HepG2 (cell line): Measurements from ENCODE around the gene ANKRD35. TPM values are rescaled to one million over a fixed set of nuclear protein-coding genes. Genes with fewer than 3 reads are reported as not detected.
A peak's percentile ranks its signal among the peaks of the same experiment; 100 is the strongest.

Experiments
- ATF1 ChIP-seq: IDR thresholded peaks from 2 replicates; pipeline ENCODE4 v1.6.1; 2016; ENCODE audit warnings: mild to moderate bottlenecking, control low read depth
- BORCS8-MEF2B ChIP-seq: sonication (generic); formaldehyde crosslinking; IDR thresholded peaks from 2 replicates; pipeline ENCODE4 v1.8.0; 2022; ENCODE audit warnings: mild to moderate bottlenecking, missing genetic modification reagents
- ELF3 ChIP-seq: IDR thresholded peaks from 2 replicates; pipeline ENCODE4 v1.6.1; 2016; ENCODE audit warnings: missing genetic modification reagents, missing compliant biosample characterization
- HDAC1 ChIP-seq: sonication (generic); formaldehyde crosslinking; IDR thresholded peaks from 2 replicates; pipeline ENCODE4 v1.5.1; 2020; ENCODE audit warnings: mild to moderate bottlenecking, missing genetic modification reagents
- PITX1 ChIP-seq: sonication (generic); formaldehyde crosslinking; IDR thresholded peaks from 2 replicates; pipeline ENCODE4 v1.5.1; 2020; ENCODE audit warnings: mild to moderate bottlenecking, missing genetic modification reagents
- POLR2G ChIP-seq: fragments of 200-400 bp; formaldehyde crosslinking; IDR thresholded peaks from 2 replicates; pipeline ENCODE4 v1.6.1; 2018; ENCODE audit warnings: mild to moderate bottlenecking, low read depth, low read length, moderate library complexity
- SAFB2 ChIP-seq: sonication (generic); formaldehyde crosslinking; IDR thresholded peaks from 2 replicates; pipeline ENCODE4 v1.5.1; 2020; ENCODE audit warnings: missing genetic modification reagents, low read depth, mild to moderate bottlenecking, borderline replicate concordance
- SNAPC2 ChIP-seq: sonication (generic); formaldehyde crosslinking; IDR thresholded peaks from 2 replicates; pipeline ENCODE4 v1.8.1; 2022; ENCODE audit warnings: mild to moderate bottlenecking, missing genetic modification reagents
- ZNF746 ChIP-seq: sonication (generic); formaldehyde crosslinking; IDR thresholded peaks from 2 replicates; pipeline ENCODE4 v1.8.0; 2022; ENCODE audit warnings: mild to moderate bottlenecking, missing genetic modification reagents
- polyA plus RNA-seq, 8 experiments: library from polyadenylated mRNA; depleted of rRNA in 3 of 8; stranded (reverse) in 7 of 8; unstranded in 1 of 8; fragments of >200 nt; fragmentation: Illumina TruSeq in 4 of 8; extraction: Trizol in 4 of 8; gene quantifications; 2 replicates each; pipeline versions ENCODE4 v1.2.1 to v1.2.3, GENCODE V29; 2011 to 2016; ENCODE audit warnings: low read depth in 4 of 8, missing spikeins in 1 of 8, mixed read lengths in 1 of 8; ENCODE audit not compliant: insufficient read depth in 1 of 8
- total RNA-seq, 5 experiments: library from RNA; depleted of rRNA; stranded (reverse); fragments of >200 nt; fragmentation: Illumina TruSeq; extraction: Trizol; gene quantifications; 2 replicates each; pipeline ENCODE4 v1.2.3, GENCODE V29; 2016; ENCODE audit warnings: low read depth in 1 of 5
- TF ChIP-seq, protein P1 (sequence below): sonication (generic); formaldehyde crosslinking; IDR thresholded peaks from 2 replicates; pipeline ENCODE4 v1.4.0; 2020; ENCODE audit warnings: missing genetic modification reagents, borderline replicate concordance
- TF ChIP-seq, protein P2 (sequence below): sonication (generic); formaldehyde crosslinking; IDR thresholded peaks from 2 replicates; pipeline ENCODE4 v1.4.0; 2020; ENCODE audit warnings: mild to moderate bottlenecking, missing genetic modification reagents
- TF ChIP-seq, protein P3 (sequence below): sonication (generic); formaldehyde crosslinking; IDR thresholded peaks from 2 replicates; pipeline ENCODE4 v1.5.0; 2020; ENCODE audit warnings: mild to moderate bottlenecking, missing genetic modification reagents, borderline replicate concordance
- TF ChIP-seq, protein P4 (sequence below), 2 experiments: sonication (generic) in 1 of 2; formaldehyde crosslinking in 1 of 2; IDR thresholded peaks; 2 replicates each; pipeline versions ENCODE4 v1.6.1 to v1.9.0; 2014 to 2022; ENCODE audit warnings: antibody characterized with exemption in 1 of 2, borderline replicate concordance in 1 of 2, inconsistent platforms in 1 of 2, low read depth in 1 of 2, missing genetic modification reagents in 1 of 2

The ANKRD35 gene
- total and polyA plus RNA-seq, 2 of the 13 experiments (the other 11 are each of a cell fraction or from before 2014, with no cell fraction given) = 0.02 TPM; not detected in 1

DNA sequence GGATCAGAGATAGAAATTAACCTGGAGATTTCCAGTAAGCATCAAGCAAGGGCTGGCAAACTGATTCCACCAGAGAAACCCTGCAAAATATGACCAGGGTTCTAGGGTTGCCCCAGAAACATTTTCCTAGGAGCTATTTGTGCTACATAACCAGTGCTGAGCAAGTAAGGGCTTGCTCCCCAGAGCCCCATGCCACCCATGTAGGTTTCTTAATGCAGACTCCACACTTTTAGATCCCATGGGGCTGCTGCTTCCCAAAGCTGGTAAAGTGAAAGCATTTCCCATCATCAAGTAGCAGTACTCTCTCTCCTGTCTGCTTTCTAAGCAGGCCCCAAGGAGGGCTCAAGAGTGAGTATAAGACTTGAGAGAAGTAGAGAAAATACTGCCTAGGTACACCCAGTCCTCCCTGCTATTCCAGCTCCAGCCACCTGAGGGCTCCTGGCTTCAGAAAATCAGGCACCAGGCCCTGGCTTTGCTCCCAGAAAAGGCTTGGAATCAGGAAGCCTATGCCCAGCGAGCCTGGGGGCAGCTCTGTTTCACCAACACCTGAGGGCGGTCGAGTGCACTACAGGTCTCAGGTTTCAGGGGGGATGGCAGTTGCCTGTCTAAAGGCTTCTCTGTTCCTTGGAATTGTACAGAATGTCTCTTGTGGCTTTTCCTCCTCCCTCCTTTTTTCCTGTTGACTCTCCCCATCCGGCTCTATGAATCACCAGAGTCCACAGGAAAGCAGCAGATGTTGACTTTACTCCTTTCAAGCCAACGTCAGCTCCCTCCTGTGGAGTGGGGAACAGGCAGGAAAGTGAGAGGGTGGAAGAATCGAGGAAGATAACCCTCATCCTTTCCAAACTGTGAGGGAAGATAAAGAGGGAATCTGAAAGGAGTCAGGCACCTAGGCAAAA is 6.2 kb upstream of the ANKRD35 start (continued):
- TF ChIP-seq, protein P1, sequence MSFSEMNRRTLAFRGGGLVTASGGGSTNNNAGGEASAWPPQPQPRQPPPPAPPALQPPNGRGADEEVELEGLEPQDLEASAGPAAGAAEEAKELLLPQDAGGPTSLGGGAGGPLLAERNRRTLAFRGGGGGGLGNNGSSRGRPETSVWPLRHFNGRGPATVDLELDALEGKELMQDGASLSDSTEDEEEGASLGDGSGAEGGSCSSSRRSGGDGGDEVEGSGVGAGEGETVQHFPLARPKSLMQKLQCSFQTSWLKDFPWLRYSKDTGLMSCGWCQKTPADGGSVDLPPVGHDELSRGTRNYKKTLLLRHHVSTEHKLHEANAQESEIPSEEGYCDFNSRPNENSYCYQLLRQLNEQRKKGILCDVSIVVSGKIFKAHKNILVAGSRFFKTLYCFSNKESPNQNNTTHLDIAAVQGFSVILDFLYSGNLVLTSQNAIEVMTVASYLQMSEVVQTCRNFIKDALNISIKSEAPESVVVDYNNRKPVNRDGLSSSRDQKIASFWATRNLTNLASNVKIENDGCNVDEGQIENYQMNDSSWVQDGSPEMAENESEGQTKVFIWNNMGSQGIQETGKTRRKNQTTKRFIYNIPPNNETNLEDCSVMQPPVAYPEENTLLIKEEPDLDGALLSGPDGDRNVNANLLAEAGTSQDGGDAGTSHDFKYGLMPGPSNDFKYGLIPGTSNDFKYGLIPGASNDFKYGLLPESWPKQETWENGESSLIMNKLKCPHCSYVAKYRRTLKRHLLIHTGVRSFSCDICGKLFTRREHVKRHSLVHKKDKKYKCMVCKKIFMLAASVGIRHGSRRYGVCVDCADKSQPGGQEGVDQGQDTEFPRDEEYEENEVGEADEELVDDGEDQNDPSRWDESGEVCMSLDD (CRISPR knock-in tag) = 0 out of 2 replicates have a peak, but pooled peaks have one; percentile 57
- TF ChIP-seq SAFB2 (CRISPR knock-in tag) (peak; percentile 32; the same call in 1 of the 2 replicates), PITX1 (CRISPR knock-in tag) (peak; percentile 50; the same call in 1 of the 2 replicates), BORCS8-MEF2B (no peak), HDAC1 (CRISPR knock-in tag) (peak; percentile 86), ZNF746 (CRISPR knock-in tag) (peak; percentile 84), POLR2G (peak; percentile 75), SNAPC2 (peak; percentile 59; the same call in 1 of the 2 replicates), ELF3 (peak; percentile 92), ATF1 (CRISPR knock-in tag) (peak; percentile 48; the same call in 1 of the 2 replicates)
- TF ChIP-seq, protein P2, sequence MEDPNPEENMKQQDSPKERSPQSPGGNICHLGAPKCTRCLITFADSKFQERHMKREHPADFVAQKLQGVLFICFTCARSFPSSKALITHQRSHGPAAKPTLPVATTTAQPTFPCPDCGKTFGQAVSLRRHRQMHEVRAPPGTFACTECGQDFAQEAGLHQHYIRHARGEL (CRISPR knock-in tag) = no peak
- TF ChIP-seq, protein P3, sequence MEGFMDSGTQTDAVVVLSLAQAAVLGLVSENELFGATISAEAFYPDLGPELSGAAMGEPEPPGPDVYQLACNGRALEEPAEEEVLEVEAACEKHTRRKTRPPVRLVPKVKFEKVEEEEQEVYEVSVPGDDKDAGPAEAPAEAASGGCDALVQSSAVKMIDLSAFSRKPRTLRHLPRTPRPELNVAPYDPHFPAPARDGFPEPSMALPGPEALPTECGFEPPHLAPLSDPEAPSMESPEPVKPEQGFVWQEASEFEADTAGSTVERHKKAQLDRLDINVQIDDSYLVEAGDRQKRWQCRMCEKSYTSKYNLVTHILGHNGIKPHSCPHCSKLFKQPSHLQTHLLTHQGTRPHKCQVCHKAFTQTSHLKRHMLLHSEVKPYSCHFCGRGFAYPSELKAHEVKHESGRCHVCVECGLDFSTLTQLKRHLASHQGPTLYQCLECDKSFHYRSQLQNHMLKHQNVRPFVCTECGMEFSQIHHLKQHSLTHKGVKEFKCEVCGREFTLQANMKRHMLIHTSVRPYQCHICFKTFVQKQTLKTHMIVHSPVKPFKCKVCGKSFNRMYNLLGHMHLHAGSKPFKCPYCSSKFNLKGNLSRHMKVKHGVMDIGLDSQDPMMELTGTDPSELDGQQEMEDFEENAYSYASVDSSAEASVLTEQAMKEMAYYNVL = peak; percentile 98
- TF ChIP-seq, protein P4, sequence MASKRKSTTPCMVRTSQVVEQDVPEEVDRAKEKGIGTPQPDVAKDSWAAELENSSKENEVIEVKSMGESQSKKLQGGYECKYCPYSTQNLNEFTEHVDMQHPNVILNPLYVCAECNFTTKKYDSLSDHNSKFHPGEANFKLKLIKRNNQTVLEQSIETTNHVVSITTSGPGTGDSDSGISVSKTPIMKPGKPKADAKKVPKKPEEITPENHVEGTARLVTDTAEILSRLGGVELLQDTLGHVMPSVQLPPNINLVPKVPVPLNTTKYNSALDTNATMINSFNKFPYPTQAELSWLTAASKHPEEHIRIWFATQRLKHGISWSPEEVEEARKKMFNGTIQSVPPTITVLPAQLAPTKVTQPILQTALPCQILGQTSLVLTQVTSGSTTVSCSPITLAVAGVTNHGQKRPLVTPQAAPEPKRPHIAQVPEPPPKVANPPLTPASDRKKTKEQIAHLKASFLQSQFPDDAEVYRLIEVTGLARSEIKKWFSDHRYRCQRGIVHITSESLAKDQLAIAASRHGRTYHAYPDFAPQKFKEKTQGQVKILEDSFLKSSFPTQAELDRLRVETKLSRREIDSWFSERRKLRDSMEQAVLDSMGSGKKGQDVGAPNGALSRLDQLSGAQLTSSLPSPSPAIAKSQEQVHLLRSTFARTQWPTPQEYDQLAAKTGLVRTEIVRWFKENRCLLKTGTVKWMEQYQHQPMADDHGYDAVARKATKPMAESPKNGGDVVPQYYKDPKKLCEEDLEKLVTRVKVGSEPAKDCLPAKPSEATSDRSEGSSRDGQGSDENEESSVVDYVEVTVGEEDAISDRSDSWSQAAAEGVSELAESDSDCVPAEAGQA (IDR thresholded peaks at IDR 0.05; ENCODE audit: low read depth) = peak; percentile 55; the same call in 1 of the 2 replicates
- TF ChIP-seq, protein P4 (CRISPR knock-in tag; IDR thresholded peaks at IDR 0.05; ENCODE audit: borderline replicate concordance) = no peak; the same call in 1 of the 2 replicates
